GM18520 (cell line): Measurements from ENCODE around the gene HACD2.
"Not testable (repeated sequence)": the region's sequence is repeated elsewhere in the genome, so short reads cannot be mapped to it uniquely, and the experiment has no call there.

Experiments
- ATAC-seq: cut with Tn5 transposase; IDR thresholded peaks from one replicate; pipeline ENCODE4 v1.9.1; 2021; ENCODE audit not compliant: unreplicated experiment

The HACD2 gene

GRCh38 chr3:123611674-123612073, 26.8 kb upstream of the HACD2 start:
- ATAC-seq: not testable (repeated sequence)

GRCh38 chr3:123611082-123611481, 26.2 kb upstream of the HACD2 start:
- no peak for ATAC-seq

GRCh38 chr3:123610331-123610730, 25.5 kb upstream of the HACD2 start:
- ATAC-seq: no peak

- ATAC-seq: no peak
Measured at GRCh38 chr3:123609063-123609462, 24.2 kb upstream of the HACD2 start.

- ATAC-seq: no peak
Measured at GRCh38 chr3:123608263-123608937, 23.5 kb upstream of the HACD2 start.

- no peak for ATAC-seq
Measured at GRCh38 chr3:123606527-123606926, 21.7 kb upstream of the HACD2 start.

GRCh38 chr3:123605789-123606234, 21.0 kb upstream of the HACD2 start:
- peak; percentile 78 for ATAC-seq

GRCh38 chr3:123603153-123603552, 18.3 kb upstream of the HACD2 start:
- not testable (repeated sequence) for ATAC-seq

GRCh38 chr3:123602325-123602724, 17.5 kb upstream of the HACD2 start:
- ATAC-seq: no peak

- not testable (repeated sequence) for ATAC-seq
Measured at GRCh38 chr3:123600863-123601262, 16.0 kb upstream of the HACD2 start.

GRCh38 chr3:123597561-123597960, 12.7 kb upstream of the HACD2 start:
- ATAC-seq: no peak

- no peak for ATAC-seq
Measured at GRCh38 chr3:123595396-123596180, 10.7 kb upstream of the HACD2 start.

- ATAC-seq: no peak
Measured at GRCh38 chr3:123593381-123593780, 8.5 kb upstream of the HACD2 start.

GRCh38 chr3:123590685-123591450, 6.0 kb upstream of the HACD2 start:
- no peak for ATAC-seq

GRCh38 chr3:123587401-123587800, 2.5 kb upstream of the HACD2 start:
- no peak for ATAC-seq

GRCh38 chr3:123586968-123587367, 2.1 kb upstream of the HACD2 start:
- no peak for ATAC-seq

GRCh38 chr3:123586131-123586530, 1.3 kb upstream of the HACD2 start:
- no peak for ATAC-seq

- peak; percentile 10 for ATAC-seq
Measured at GRCh38 chr3:123584284-123584987, 417 bp downstream of the HACD2 start.

- no peak for ATAC-seq
Measured at GRCh38 chr3:123583561-123583960, 1.3 kb downstream of the HACD2 start.

- no peak for ATAC-seq
Measured at GRCh38 chr3:123582315-123582714, 2.5 kb downstream of the HACD2 start.

- no peak for ATAC-seq
Measured at GRCh38 chr3:123576122-123576521, 8.7 kb downstream of the HACD2 start.
